ENCODE results near the gene PTPRO. TPM values are rescaled to one million over a fixed set of nuclear protein-coding genes. Genes with fewer than 3 reads are reported as not detected.

PTPRO gene
- total RNA-seq, 1 experiment from 2014 or later, result 2.8 TPM

DNA sequence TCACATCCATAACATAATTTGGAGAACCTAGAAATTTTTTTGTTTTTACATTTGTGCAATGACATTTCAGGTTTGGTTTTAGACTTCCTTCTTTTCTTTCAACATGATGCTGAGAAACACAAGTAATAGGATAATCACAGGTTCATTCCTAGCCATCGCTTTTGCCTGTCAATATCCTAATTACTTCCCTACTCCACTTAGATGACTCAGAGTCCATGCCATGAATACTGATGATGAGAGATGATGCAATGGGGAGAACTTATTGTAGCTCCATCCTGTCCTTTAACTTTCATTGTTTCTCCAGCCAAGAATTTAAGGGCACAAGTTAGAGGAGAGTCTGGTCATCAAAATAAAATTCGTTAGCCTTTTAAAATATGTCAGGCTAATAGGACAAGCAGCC, 101.3 kb downstream of the PTPRO start:
- intact Hi-C loops (cut with micrococcal nuclease; ENCODE audit: unreplicated experiment), result no loop called here
- H3K9me3 ChIP-seq (ENCODE audit: low read depth, low read length, poor library complexity, severe bottlenecking), result no peaks in the 10 kb centered on the region
- ChIA-PET CTCF (no interaction called here), POLR2A (ENCODE audit: low non-redundant PET) (no interaction called here)
- H3K4me3 ChIP-seq (ENCODE audit: low read depth, low read length, poor library complexity, severe bottlenecking), result no peak overlapping the region
- DNase-seq (ENCODE audit: low spot score), result peak; percentile 79
- no peaks in the 10 kb centered on the region for H3K27me3 ChIP-seq (replicated peaks; ENCODE audit: insufficient read depth, low read depth, low read length, poor library complexity)
- no peak overlapping the region for H3K27ac ChIP-seq (ENCODE audit: low read depth, low read length, poor library complexity, severe bottlenecking)
- no TSS peak for BruUV-seq (replicated peaks)
- no peak for TF ChIP-seq EZH2 (IDR thresholded peaks at IDR 0.05; ENCODE audit: borderline replicate concordance, low read depth, low read length, poor library complexity, severe bottlenecking)
- TF ChIP-seq, protein P1, sequence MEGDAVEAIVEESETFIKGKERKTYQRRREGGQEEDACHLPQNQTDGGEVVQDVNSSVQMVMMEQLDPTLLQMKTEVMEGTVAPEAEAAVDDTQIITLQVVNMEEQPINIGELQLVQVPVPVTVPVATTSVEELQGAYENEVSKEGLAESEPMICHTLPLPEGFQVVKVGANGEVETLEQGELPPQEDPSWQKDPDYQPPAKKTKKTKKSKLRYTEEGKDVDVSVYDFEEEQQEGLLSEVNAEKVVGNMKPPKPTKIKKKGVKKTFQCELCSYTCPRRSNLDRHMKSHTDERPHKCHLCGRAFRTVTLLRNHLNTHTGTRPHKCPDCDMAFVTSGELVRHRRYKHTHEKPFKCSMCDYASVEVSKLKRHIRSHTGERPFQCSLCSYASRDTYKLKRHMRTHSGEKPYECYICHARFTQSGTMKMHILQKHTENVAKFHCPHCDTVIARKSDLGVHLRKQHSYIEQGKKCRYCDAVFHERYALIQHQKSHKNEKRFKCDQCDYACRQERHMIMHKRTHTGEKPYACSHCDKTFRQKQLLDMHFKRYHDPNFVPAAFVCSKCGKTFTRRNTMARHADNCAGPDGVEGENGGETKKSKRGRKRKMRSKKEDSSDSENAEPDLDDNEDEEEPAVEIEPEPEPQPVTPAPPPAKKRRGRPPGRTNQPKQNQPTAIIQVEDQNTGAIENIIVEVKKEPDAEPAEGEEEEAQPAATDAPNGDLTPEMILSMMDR (conservative IDR thresholded peaks at IDR 0.05; ENCODE audit: low read depth, low read length), result no peak
- peaks cover 5% of the 10 kb centered on the region for H3K4me1 ChIP-seq (ENCODE audit: insufficient read depth, low read length, poor library complexity, severe bottlenecking)
- H3K36me3 ChIP-seq (ENCODE audit: insufficient read depth, low read length, poor library complexity, severe bottlenecking), result no peaks in the 10 kb centered on the region

DNA sequence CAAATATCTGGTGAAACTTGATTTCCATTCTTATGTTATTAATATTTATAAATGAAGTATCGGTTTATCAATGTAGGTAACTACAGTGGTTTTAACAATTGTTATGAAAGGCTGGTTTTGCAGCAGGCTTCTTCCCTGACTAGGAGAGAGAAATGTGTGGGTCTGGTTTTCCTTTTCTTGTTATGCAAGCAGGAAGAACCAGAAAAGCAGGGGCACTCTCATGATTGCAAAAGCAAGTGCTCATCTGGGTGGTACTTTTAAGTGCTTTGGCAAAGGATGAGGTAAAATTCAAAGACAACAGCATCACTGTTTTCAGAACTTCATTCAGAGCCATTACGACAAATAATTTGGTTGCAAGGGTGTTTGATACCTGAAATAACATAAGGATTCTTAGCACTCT, 105.6 kb downstream of the PTPRO start:
- no peaks in the 10 kb centered on the region for H3K27me3 ChIP-seq (replicated peaks; ENCODE audit: insufficient read depth, low read depth, low read length, poor library complexity)
- H3K27ac ChIP-seq (ENCODE audit: low read depth, low read length, poor library complexity, severe bottlenecking), result no peak overlapping the region
- no peak overlapping the region for H3K4me3 ChIP-seq (ENCODE audit: low read depth, low read length, poor library complexity, severe bottlenecking)
- ChIA-PET POLR2A (ENCODE audit: low non-redundant PET) (no interaction called here), CTCF (no interaction called here)
- BruUV-seq (replicated peaks), result no TSS peak
- intact Hi-C loops (cut with micrococcal nuclease; ENCODE audit: unreplicated experiment), result no loop called here
- H3K4me1 ChIP-seq (ENCODE audit: insufficient read depth, low read length, poor library complexity, severe bottlenecking), result peaks cover 5% of the 10 kb centered on the region
- H3K36me3 ChIP-seq (ENCODE audit: insufficient read depth, low read length, poor library complexity, severe bottlenecking), result no peaks in the 10 kb centered on the region
- DNase-seq (ENCODE audit: low spot score), result no peak
- no peaks in the 10 kb centered on the region for H3K9me3 ChIP-seq (ENCODE audit: low read depth, low read length, poor library complexity, severe bottlenecking)
- TF ChIP-seq EZH2 (IDR thresholded peaks at IDR 0.05; ENCODE audit: borderline replicate concordance, low read depth, low read length, poor library complexity, severe bottlenecking), result no peak

DNA sequence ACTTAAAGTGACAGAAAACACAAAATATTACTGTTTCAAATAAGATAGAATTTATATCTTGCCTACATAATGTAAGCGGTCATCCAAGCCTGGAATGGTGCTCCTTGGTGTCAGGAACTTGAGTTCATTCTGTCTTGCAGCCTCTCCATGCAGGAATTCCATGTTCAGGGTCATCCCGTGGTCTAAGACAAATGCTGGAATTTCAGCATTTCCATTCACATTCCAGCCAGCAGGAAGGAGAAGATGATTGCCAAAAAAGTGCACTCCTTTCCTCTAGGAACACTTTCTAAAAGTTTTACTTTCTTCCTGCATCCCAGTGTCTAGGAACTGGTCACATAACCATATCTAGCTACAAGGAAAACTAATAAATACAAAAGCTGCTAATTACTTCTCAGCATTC, 106.3 kb downstream of the PTPRO start:
- DNase-seq (ENCODE audit: low spot score), result no peak
- no peaks in the 10 kb centered on the region for H3K9me3 ChIP-seq (ENCODE audit: low read depth, low read length, poor library complexity, severe bottlenecking)
- intact Hi-C loops (cut with micrococcal nuclease; ENCODE audit: unreplicated experiment), result no loop called here
- H3K36me3 ChIP-seq (ENCODE audit: insufficient read depth, low read length, poor library complexity, severe bottlenecking), result no peaks in the 10 kb centered on the region
- BruUV-seq (replicated peaks), result no TSS peak
- H3K27me3 ChIP-seq (replicated peaks; ENCODE audit: insufficient read depth, low read depth, low read length, poor library complexity), result no peaks in the 10 kb centered on the region
- TF ChIP-seq, protein P1 (conservative IDR thresholded peaks at IDR 0.05; ENCODE audit: low read depth, low read length), result no peak
- TF ChIP-seq EZH2 (IDR thresholded peaks at IDR 0.05; ENCODE audit: borderline replicate concordance, low read depth, low read length, poor library complexity, severe bottlenecking), result no peak
- H3K27ac ChIP-seq (ENCODE audit: low read depth, low read length, poor library complexity, severe bottlenecking), result no peak overlapping the region
- POLR2A ChIA-PET (ENCODE audit: low non-redundant PET), result no interaction called here
- no peak overlapping the region for H3K4me3 ChIP-seq (ENCODE audit: low read depth, low read length, poor library complexity, severe bottlenecking)
- CTCF ChIA-PET, result no interaction called here
- peaks cover under 1% of the 10 kb centered on the region for H3K4me1 ChIP-seq (ENCODE audit: insufficient read depth, low read length, poor library complexity, severe bottlenecking)

DNA sequence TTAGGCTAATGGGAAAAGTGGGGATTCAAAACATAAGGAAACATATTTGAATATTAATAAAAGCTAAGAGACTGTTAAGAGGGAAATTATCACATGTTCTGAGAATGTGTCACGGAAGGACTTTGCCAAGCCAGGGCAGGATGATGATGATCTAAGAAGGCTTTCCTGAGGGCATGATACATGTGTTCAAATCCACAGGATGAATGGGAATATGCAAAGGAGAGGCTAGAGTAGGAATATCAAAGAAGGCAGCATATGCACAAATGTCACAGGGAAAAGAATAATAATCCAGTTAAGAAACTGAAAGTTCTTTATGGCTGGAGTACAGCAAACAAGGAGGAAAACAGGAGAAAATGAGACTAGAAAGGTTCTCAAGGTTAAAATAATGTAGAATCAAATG, 107.0 kb downstream of the PTPRO start:
- POLR2A ChIA-PET (ENCODE audit: low non-redundant PET), result no interaction called here
- DNase-seq (ENCODE audit: low spot score), result no peak
- Histone ChIP-seq H3K27ac (ENCODE audit: low read depth, low read length, poor library complexity, severe bottlenecking) (no peak overlapping the region), H3K4me3 (ENCODE audit: low read depth, low read length, poor library complexity, severe bottlenecking) (no peak overlapping the region), H3K36me3 (ENCODE audit: insufficient read depth, low read length, poor library complexity, severe bottlenecking) (no peaks in the 10 kb centered on the region), H3K9me3 (ENCODE audit: low read depth, low read length, poor library complexity, severe bottlenecking) (no peaks in the 10 kb centered on the region), H3K4me1 (ENCODE audit: insufficient read depth, low read length, poor library complexity, severe bottlenecking) (no peaks in the 10 kb centered on the region), H3K27me3 (replicated peaks; ENCODE audit: insufficient read depth, low read depth, low read length, poor library complexity) (no peaks in the 10 kb centered on the region)
- CTCF ChIA-PET, result no interaction called here
- no peak for TF ChIP-seq EZH2 (IDR thresholded peaks at IDR 0.05; ENCODE audit: borderline replicate concordance, low read depth, low read length, poor library complexity, severe bottlenecking)
- TF ChIP-seq, protein P1 (conservative IDR thresholded peaks at IDR 0.05; ENCODE audit: low read depth, low read length), result no peak
- no TSS peak for BruUV-seq (replicated peaks)
- intact Hi-C loops (cut with micrococcal nuclease; ENCODE audit: unreplicated experiment), result no loop called here

Data from A673 (cell line).